ENCODE results near the gene IFI27L2.

The IFI27L2 gene

GRCh38 chr14:94104731-94105130 lies 24.7 kb downstream of the IFI27L2 start:
- in situ Hi-C loops (cut with HindIII; ENCODE audit: low sequenced_read_pairs) = no loop called here

GRCh38 chr14:94103554-94104150 lies 25.8 kb downstream of the IFI27L2 start:
- in situ Hi-C loops (cut with HindIII; ENCODE audit: low sequenced_read_pairs) = no loop called here

- in situ Hi-C loops (cut with HindIII; ENCODE audit: low sequenced_read_pairs) = no loop called here
Measured at GRCh38 chr14:94102768-94103482, 26.5 kb downstream of the IFI27L2 start.

GRCh38 chr14:94101748-94102147 lies 27.7 kb downstream of the IFI27L2 start:
- in situ Hi-C loops (cut with HindIII; ENCODE audit: low sequenced_read_pairs) = no loop called here

- in situ Hi-C loops (cut with HindIII; ENCODE audit: low sequenced_read_pairs) = no loop called here
Measured at GRCh38 chr14:94100847-94101246, 28.6 kb downstream of the IFI27L2 start.

GRCh38 chr14:94099006-94099405 lies 30.4 kb downstream of the IFI27L2 start:
- in situ Hi-C loops (cut with HindIII; ENCODE audit: low sequenced_read_pairs) = no loop called here

- in situ Hi-C loops (cut with HindIII; ENCODE audit: low sequenced_read_pairs) = no loop called here
Measured at GRCh38 chr14:94098326-94098992, 30.9 kb downstream of the IFI27L2 start.

GRCh38 chr14:94097091-94097490 lies 32.3 kb downstream of the IFI27L2 start:
- in situ Hi-C loops (cut with HindIII; ENCODE audit: low sequenced_read_pairs) = no loop called here

- in situ Hi-C loops (cut with HindIII; ENCODE audit: low sequenced_read_pairs) = no loop called here
Measured at GRCh38 chr14:94093418-94093817, 36.0 kb downstream of the IFI27L2 start.

- in situ Hi-C loops (cut with HindIII; ENCODE audit: low sequenced_read_pairs) = loop anchor here (5.0 kb wide), 1 partner anchor 48 kb away; no protein-coding TSS in a partner anchor
Measured at GRCh38 chr14:94089479-94089878, 39.9 kb downstream of the IFI27L2 start.

GRCh38 chr14:94088516-94088915 lies 40.9 kb downstream of the IFI27L2 start:
- in situ Hi-C loops (cut with HindIII; ENCODE audit: low sequenced_read_pairs) = loop anchor here (5.0 kb wide), 1 partner anchor 49 kb away; no protein-coding TSS in a partner anchor

- in situ Hi-C loops (cut with HindIII; ENCODE audit: low sequenced_read_pairs) = loop anchor here (5.0 kb wide), 1 partner anchor 49 kb away; no protein-coding TSS in a partner anchor
Measured at GRCh38 chr14:94087891-94088290, 41.5 kb downstream of the IFI27L2 start.

GRCh38 chr14:94081386-94081820 lies 48.0 kb downstream of the IFI27L2 start:
- in situ Hi-C loops (cut with HindIII; ENCODE audit: low sequenced_read_pairs) = no loop called here

- in situ Hi-C loops (cut with HindIII; ENCODE audit: low sequenced_read_pairs) = no loop called here
Measured at GRCh38 chr14:94080621-94081385, 48.6 kb downstream of the IFI27L2 start, which contains the start of the genes DDX24 and IFI27L1. Gene DDX24, minus strand, starts transcription at chr14:94081202. Its CDS starts 1,460 bp downstream, at chr14:94079742. Gene IFI27L1, plus strand, starts transcription at chr14:94081310. Its CDS starts 15,628 bp downstream, at chr14:94096938.

GRCh38 chr14:94079891-94080620 lies 49.3 kb downstream of the IFI27L2 start:
- in situ Hi-C loops (cut with HindIII; ENCODE audit: low sequenced_read_pairs) = loop anchor here (5.0 kb wide), 1 partner anchor 53 kb away; the partner anchor contains the start of gene OTUB2

GRCh38 chr14:94077823-94078222 lies 51.6 kb downstream of the IFI27L2 start:
- in situ Hi-C loops (cut with HindIII; ENCODE audit: low sequenced_read_pairs) = loop anchor here (5.0 kb wide), 1 partner anchor 51 kb away; the partner anchor contains the start of gene OTUB2

Data from endothelial cell of hepatic sinusoid (primary cell).